H1 (cell line): Measurements from ENCODE around the gene CRYGA. TPM values are rescaled to one million over a fixed set of nuclear protein-coding genes. Genes with fewer than 3 reads are reported as not detected.
"Not testable (repeated sequence)": the region's sequence is repeated elsewhere in the genome, so short reads cannot be mapped to it uniquely, and the experiment has no call there.

Source experiments
- CTCF ChIA-PET: fragments of 300-600 bp; sonication (Branson Sonifier 250); formaldehyde crosslinking; loops from one replicate; lab custom pipeline; 2021; ENCODE audit not compliant: partially characterized antibody; lab: Charles Lee
- POLR2A ChIA-PET: fragments of 300-600 bp; sonication (Branson Sonifier 250); formaldehyde crosslinking; loops from one replicate; lab custom pipeline; 2021; ENCODE audit warnings: inconsistent platforms; ENCODE audit not compliant: partially characterized antibody; lab: Charles Lee
- DNase-seq, 2 experiments: peaks; one replicate each; pipeline versions ENCODE4 v3.0.0 to v3.0.0-alpha.2; 2010 to 2022; ENCODE audit warnings: low spot score in 2 of 2, low read depth in 1 of 2, mixed read lengths in 1 of 2
- FAIRE-seq: peaks from 2 replicates; lab custom pipeline; 2011; peaks lifted over from hg19 to GRCh38; lab: Jason Lieb, UNC
- H2AFZ ChIP-seq: 2 replicates; pipeline ENCODE4 v1.8.1; 2012; ENCODE audit warnings: low read length, inconsistent platforms
- H2AK5ac ChIP-seq: 2 replicates; pipeline ENCODE4 v1.6.1; 2013; ENCODE audit warnings: low read depth, low read length
- H2BK120ac ChIP-seq: replicated peaks from 2 replicates; pipeline ENCODE3; 2013; ENCODE audit warnings: low read depth, low read length, inconsistent platforms
- H2BK12ac ChIP-seq: 2 replicates; pipeline ENCODE4 v1.6.1; 2013; ENCODE audit warnings: low read depth, low read length
- H2BK15ac ChIP-seq: 2 replicates; pipeline ENCODE4 v1.6.1; 2013; ENCODE audit warnings: low read length
- H2BK20ac ChIP-seq: 2 replicates; pipeline ENCODE4 v1.6.1; 2013; ENCODE audit warnings: low read length
- H2BK5ac ChIP-seq: 2 replicates; pipeline ENCODE4 v1.6.1; 2013; ENCODE audit warnings: low read depth, low read length
- H3K14ac ChIP-seq: 2 replicates; pipeline ENCODE4 v1.6.1; 2013; ENCODE audit warnings: inconsistent platforms; ENCODE audit not compliant: insufficient read length
- H3K18ac ChIP-seq: 2 replicates; pipeline ENCODE4 v1.6.1; 2013; ENCODE audit warnings: low read length; ENCODE audit errors: extremely low read depth
- H3K23ac ChIP-seq: 2 replicates; pipeline ENCODE4 v1.6.1; 2013; ENCODE audit warnings: inconsistent platforms; ENCODE audit not compliant: insufficient read length
- H3K23me2 ChIP-seq: 2 replicates; pipeline ENCODE4 v1.6.1; 2013; ENCODE audit warnings: low read depth, low read length
- H3K27ac ChIP-seq: 2 replicates; pipeline ENCODE4 v1.6.1; 2011; ENCODE audit warnings: low read depth, low read length, inconsistent platforms
- H3K27me3 ChIP-seq, 4 experiments: replicated peaks in 1 of 4; 1 replicate in 1 of 4; 2 replicates in 3 of 4; pipeline versions ENCODE4 v1.6.1 to v1.8.1; 2011 to 2013; ENCODE audit warnings: low read length in 3 of 4, mild to moderate bottlenecking in 3 of 4, inconsistent platforms in 2 of 4, mixed read lengths in 2 of 4, moderate library complexity in 1 of 4; ENCODE audit not compliant: control insufficient read depth in 3 of 4, insufficient read depth in 3 of 4; ENCODE audit errors: extremely low read depth in 1 of 4
- H3K36me3 ChIP-seq, 4 experiments: 2 replicates each; pipeline versions ENCODE4 v1.6.1 to v1.8.1; 2011 to 2013; ENCODE audit warnings: mild to moderate bottlenecking in 4 of 4, low read length in 3 of 4, moderate library complexity in 2 of 4, control low read depth in 1 of 4, inconsistent platforms in 1 of 4; ENCODE audit not compliant: insufficient read depth in 4 of 4, control insufficient read depth in 2 of 4
- H3K4ac ChIP-seq: replicated peaks from 2 replicates; pipeline ENCODE3; 2013; ENCODE audit warnings: low read length, low read depth, mixed read lengths, inconsistent platforms; ENCODE audit not compliant: insufficient read length
- H3K4me1 ChIP-seq, 4 experiments: replicated peaks in 1 of 4; 1 replicate in 1 of 4; 2 replicates in 3 of 4; pipeline versions ENCODE4 v1.6.1 to v1.8.1; 2011 to 2013; ENCODE audit warnings: low read length in 3 of 4, inconsistent platforms in 2 of 4, mixed read lengths in 1 of 4; ENCODE audit not compliant: insufficient read depth in 4 of 4, control insufficient read depth in 3 of 4
- H3K4me2 ChIP-seq, 2 experiments: 2 replicates each; pipeline versions ENCODE4 v1.6.1 to v1.8.1; 2011 to 2013; ENCODE audit warnings: low read depth in 2 of 2, low read length in 2 of 2, control low read depth in 1 of 2, inconsistent platforms in 1 of 2, mild to moderate bottlenecking in 1 of 2; ENCODE audit not compliant: insufficient read depth in 1 of 2
- H3K4me3 ChIP-seq, 4 experiments: fragments of 200-600, 300-600 bp in 1 of 4; sonication (generic), shearing (Covaris generic), sonication (Bioruptor Twin) in 1 of 4; 2 replicates each; pipeline versions ENCODE4 v1.5.1 to v1.8.1; 2011 to 2016; ENCODE audit warnings: low read length in 4 of 4, low read depth in 3 of 4, control low read depth in 2 of 4, inconsistent platforms in 2 of 4, mild to moderate bottlenecking in 2 of 4, mixed read lengths in 1 of 4, moderate library complexity in 1 of 4; ENCODE audit not compliant: insufficient read depth in 2 of 4; ENCODE audit errors: extremely low read depth in 1 of 4
- H3K56ac ChIP-seq: replicated peaks from 2 replicates; pipeline ENCODE3; 2013; ENCODE audit warnings: low read depth, mild to moderate bottlenecking, mixed read lengths, low read length, inconsistent platforms; ENCODE audit not compliant: insufficient read length
- H3K79me1 ChIP-seq: 2 replicates; pipeline ENCODE4 v1.6.1; 2013; ENCODE audit warnings: low read depth, low read length, control low read depth
- H3K79me2 ChIP-seq, 2 experiments: 2 replicates each; pipeline versions ENCODE4 v1.6.1 to v1.8.1; 2012 to 2013; ENCODE audit warnings: low read length in 2 of 2, mild to moderate bottlenecking in 2 of 2, inconsistent platforms in 1 of 2; ENCODE audit not compliant: insufficient read depth in 2 of 2, control insufficient read depth in 1 of 2
- H3K9ac ChIP-seq, 4 experiments: replicated peaks in 1 of 4; 1 replicate in 1 of 4; 2 replicates in 3 of 4; pipeline versions ENCODE4 v1.6.1 to v1.8.1; 2011 to 2013; ENCODE audit warnings: low read depth in 3 of 4, low read length in 3 of 4, control low read depth in 2 of 4, mild to moderate bottlenecking in 2 of 4, moderate library complexity in 2 of 4, inconsistent platforms in 1 of 4; ENCODE audit errors: extremely low read depth in 1 of 4
- H3K9me3 ChIP-seq, 2 experiments: 2 replicates each; pipeline versions ENCODE4 v1.6.1 to v1.8.1; 2012 to 2013; ENCODE audit warnings: mild to moderate bottlenecking in 2 of 2, moderate library complexity in 2 of 2, control low read depth in 1 of 2, inconsistent platforms in 1 of 2, low read depth in 1 of 2, low read length in 1 of 2, mixed read lengths in 1 of 2; ENCODE audit not compliant: insufficient read depth in 2 of 2
- H4K20me1 ChIP-seq, 2 experiments: replicated peaks in 1 of 2; 2 replicates each; pipeline versions ENCODE3 to v1.8.1; 2011 to 2013; ENCODE audit warnings: inconsistent platforms in 2 of 2, low read length in 2 of 2, mild to moderate bottlenecking in 1 of 2; ENCODE audit not compliant: insufficient read depth in 2 of 2, control insufficient read depth in 1 of 2
- H4K5ac ChIP-seq: 2 replicates; pipeline ENCODE4 v1.6.1; 2013; ENCODE audit warnings: low read length, low read depth, mixed read lengths, inconsistent platforms; ENCODE audit not compliant: insufficient read length
- H4K8ac ChIP-seq: 2 replicates; pipeline ENCODE4 v1.8.0; 2013; ENCODE audit warnings: mild to moderate bottlenecking, moderate library complexity, low read length, inconsistent platforms; ENCODE audit not compliant: insufficient read depth; ENCODE audit errors: extremely low read depth
- H4K91ac ChIP-seq: replicated peaks from 2 replicates; pipeline ENCODE3; 2013; ENCODE audit warnings: low read length, mixed read lengths, inconsistent platforms; ENCODE audit not compliant: insufficient read length
- CHD1 ChIP-seq: IDR thresholded peaks from 2 replicates; pipeline ENCODE4 v1.6.1; 2012; ENCODE audit warnings: low read depth, low read length, improper control_type of control experiment
- WGBS, 2 experiments: shearing (Covaris generic) in 1 of 2; methylation state at CpG; one replicate each; pipeline versions ENCODE4 v1.1.6 to v1.1.7; 2013 to 2015; ENCODE audit warnings: low lambda C conversion rate in 2 of 2, mixed read lengths in 2 of 2, inconsistent platforms in 1 of 2, low coverage in 1 of 2, missing lambda C conversion rate in 1 of 2; ENCODE audit not compliant: insufficient replicate concordance in 2 of 2, insufficient coverage in 1 of 2, insufficient read length in 1 of 2; ENCODE audit errors: extremely low coverage in 1 of 2, missing lambda C conversion rate in 1 of 2; 5-methylcytosine and 5-hydroxymethylcytosine counted together
- polyA plus RNA-seq, 7 experiments: library from polyadenylated mRNA; depleted of rRNA in 3 of 7; stranded (reverse) in 5 of 7; unstranded in 2 of 7; fragments of >200 nt in 5 of 7; fragments of 200-250 nt in 2 of 7; gene quantifications; 1 replicate in 5 of 7; 2 replicates in 1 of 7; 4 replicates in 1 of 7; pipeline versions ENCODE4 v1.2.1 to v1.2.3, GENCODE V29; 2011 to 2013; ENCODE audit warnings: missing spikeins in 2 of 7, mixed read lengths in 2 of 7
- total RNA-seq: library from RNA; stranded (reverse); fragmentation: NEBNext Ultra II Directional; extraction: Animal tissue kit (Norgen Biotek cat#: 25700); gene quantifications from 2 replicates; pipeline ENCODE4 v1.2.1, GENCODE V29; 2021

Gene CRYGA
- total and polyA plus RNA-seq, 2 of the 8 experiments (the other 6 are each of a cell fraction or from before 2014, with no cell fraction given), result not detected

DNA sequence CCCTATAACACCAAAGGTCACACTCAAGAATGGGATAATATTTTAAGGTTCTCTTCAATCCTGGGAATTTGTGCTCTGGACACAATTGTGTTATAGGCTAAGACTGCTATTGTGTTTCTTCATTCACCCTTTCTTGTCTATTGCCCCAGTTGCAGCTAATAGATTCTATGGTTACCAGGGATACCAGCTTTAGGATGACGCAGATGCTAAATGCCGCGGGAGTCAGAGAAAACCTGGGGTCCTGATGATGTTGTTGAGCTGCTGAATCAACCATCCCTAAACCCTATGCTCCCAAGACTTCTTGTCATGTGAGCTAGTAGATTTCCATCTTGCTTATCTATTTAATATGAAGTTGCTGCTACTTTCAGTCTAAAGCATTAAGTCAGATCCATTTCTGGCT, 44.5 kb downstream of the CRYGA start (continued):
- no peak for TF ChIP-seq CHD1

DNA sequence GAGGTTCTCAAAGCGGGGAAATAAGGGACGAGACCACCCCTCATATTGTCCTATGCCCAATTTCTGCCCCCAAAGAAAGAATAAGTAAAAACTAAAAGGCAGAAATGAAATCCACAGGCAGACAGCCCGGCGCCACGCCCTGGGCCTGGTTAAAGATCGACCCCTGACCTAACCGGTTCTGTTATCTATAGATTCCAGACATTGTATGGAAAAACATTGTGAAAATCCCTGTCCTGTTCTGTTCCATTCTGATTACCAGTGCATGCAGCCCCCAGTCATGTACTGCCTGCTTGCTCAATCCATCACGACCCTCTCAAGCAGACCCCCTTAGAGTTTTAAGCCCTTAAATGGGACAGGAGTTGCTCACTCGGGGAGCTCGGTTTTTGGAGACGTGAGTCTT, 46.0 kb downstream of the CRYGA start:
- H3K4me3 ChIP-seq, H3K36me3 ChIP-seq, H3K18ac ChIP-seq, POLR2A ChIA-PET, H2BK20ac ChIP-seq, H3K27ac ChIP-seq, H2BK5ac ChIP-seq, H3K79me1 ChIP-seq, H4K5ac ChIP-seq, H2AK5ac ChIP-seq, H2AFZ ChIP-seq, H2BK15ac ChIP-seq, H3K9me3 ChIP-seq, H3K14ac ChIP-seq, DNase-seq, H2BK12ac ChIP-seq, H4K20me1 ChIP-seq, CTCF ChIA-PET, H3K9ac ChIP-seq, H3K4me2 ChIP-seq, H4K91ac ChIP-seq, H3K56ac ChIP-seq, H3K4ac ChIP-seq, H2BK120ac ChIP-seq, H3K23ac ChIP-seq, H3K79me2 ChIP-seq, H3K4me1 ChIP-seq, H3K27me3 ChIP-seq, H3K23me2 ChIP-seq, FAIRE-seq, H4K8ac ChIP-seq: not testable (repeated sequence)
- WGBS, 2 experiments, result 95% methylated on average over 11 of the region's 11 CpGs; no CpG with 5 or more reads in 1 of the 2 experiments
